Stimulated activated CD4-positive, alpha-beta T cell treated with anti-CD3 and anti-CD28 coated beads, Interleukin-1b, Interleukin-23, amount 100 ng/mL, for 1 hour (primary cell): Measurements from ENCODE around the gene TMEM255B.

ENCODE experiments used
- DNase-seq, 2 donors: peaks; one replicate each; pipeline ENCODE4 v3.0.0-alpha.2; 2020; ENCODE audit warnings: low read depth in 2 of 2

Gene TMEM255B

GRCh38 chr13:113834496-113835200 lies 75.6 kb downstream of the TMEM255B start:
- DNase-seq: no peak

GRCh38 chr13:113835461-113836270 lies 76.6 kb downstream of the TMEM255B start:
- no peak for DNase-seq

GRCh38 chr13:113836768-113837559 lies 77.9 kb downstream of the TMEM255B start:
- DNase-seq: no peak

GRCh38 chr13:113837560-113838355 lies 78.7 kb downstream of the TMEM255B start:
- DNase-seq: no peak

- no peak for DNase-seq
Measured at GRCh38 chr13:113838711-113839201, 79.7 kb downstream of the TMEM255B start.

- no peak for DNase-seq
Measured at GRCh38 chr13:113839536-113840204, 80.6 kb downstream of the TMEM255B start.

GRCh38 chr13:113840541-113841352 lies 81.7 kb downstream of the TMEM255B start:
- DNase-seq: no peak

GRCh38 chr13:113841353-113841650 lies 82.3 kb downstream of the TMEM255B start:
- no peak for DNase-seq

GRCh38 chr13:113842336-113843062 lies 83.5 kb downstream of the TMEM255B start:
- no peak for DNase-seq

GRCh38 chr13:113843063-113843654 lies 84.1 kb downstream of the TMEM255B start:
- DNase-seq: no peak

- DNase-seq: no peak
Measured at GRCh38 chr13:113843864-113844556, 85.0 kb downstream of the TMEM255B start.

GRCh38 chr13:113845055-113845454 lies 86.0 kb downstream of the TMEM255B start:
- no peak for DNase-seq

- DNase-seq: no peak
Measured at GRCh38 chr13:113845723-113846635, 87.0 kb downstream of the TMEM255B start.

- DNase-seq: no peak
Measured at GRCh38 chr13:113846636-113847318, 87.8 kb downstream of the TMEM255B start.

- no peak for DNase-seq
Measured at GRCh38 chr13:113848020-113848419, 89.0 kb downstream of the TMEM255B start.

- DNase-seq: no peak
Measured at GRCh38 chr13:113848431-113849260, 89.6 kb downstream of the TMEM255B start.
